Skeletal muscle tissue (tissue), 4 donors: ENCODE results near the gene HSPB6. TPM values are rescaled to one million over a fixed set of nuclear protein-coding genes. Genes with fewer than 3 reads are reported as not detected.

Experiments used
- H3K27ac ChIP-seq: one replicate; pipeline ENCODE4 v1.7.0; 2013; ENCODE audit warnings: mild to moderate bottlenecking, low read depth, low read length, inconsistent platforms
- H3K27me3 ChIP-seq, 3 donors: one replicate each; pipeline ENCODE4 v1.7.0; 2013; ENCODE audit warnings: low read length in 3 of 3; ENCODE audit not compliant: control insufficient read depth in 3 of 3, insufficient read depth in 3 of 3
- H3K36me3 ChIP-seq, 3 donors: one replicate each; pipeline ENCODE4 v1.7.0; 2013; ENCODE audit warnings: low read length in 3 of 3; ENCODE audit not compliant: control insufficient read depth in 3 of 3, insufficient read depth in 3 of 3
- H3K4me1 ChIP-seq, 3 donors: one replicate each; pipeline ENCODE4 v1.7.0; 2013; ENCODE audit warnings: low read length in 3 of 3, mild to moderate bottlenecking in 3 of 3; ENCODE audit not compliant: control insufficient read depth in 3 of 3, insufficient read depth in 3 of 3
- H3K4me3 ChIP-seq, 3 donors: one replicate each; pipeline ENCODE4 v1.7.0; 2013; ENCODE audit warnings: low read length in 3 of 3
- H3K9ac ChIP-seq, 3 donors: one replicate each; pipeline ENCODE4 v1.7.0; 2013; ENCODE audit warnings: low read length in 3 of 3, mild to moderate bottlenecking in 3 of 3, moderate library complexity in 2 of 3, low read depth in 1 of 3
- H3K9me3 ChIP-seq, 3 donors: one replicate each; pipeline ENCODE4 v1.7.0; 2013; ENCODE audit warnings: low read length in 3 of 3; ENCODE audit not compliant: control insufficient read depth in 3 of 3
- total RNA-seq: library from RNA; depleted of rRNA; stranded (reverse); fragments of >200 nt; gene quantifications from one replicate; pipeline ENCODE4 v1.2.3, GENCODE V29; 2014
- donor health status: Osteomylitis.

HSPB6 gene
- total RNA-seq, 1 donor from 2014 or later: 52.7 TPM

DNA sequence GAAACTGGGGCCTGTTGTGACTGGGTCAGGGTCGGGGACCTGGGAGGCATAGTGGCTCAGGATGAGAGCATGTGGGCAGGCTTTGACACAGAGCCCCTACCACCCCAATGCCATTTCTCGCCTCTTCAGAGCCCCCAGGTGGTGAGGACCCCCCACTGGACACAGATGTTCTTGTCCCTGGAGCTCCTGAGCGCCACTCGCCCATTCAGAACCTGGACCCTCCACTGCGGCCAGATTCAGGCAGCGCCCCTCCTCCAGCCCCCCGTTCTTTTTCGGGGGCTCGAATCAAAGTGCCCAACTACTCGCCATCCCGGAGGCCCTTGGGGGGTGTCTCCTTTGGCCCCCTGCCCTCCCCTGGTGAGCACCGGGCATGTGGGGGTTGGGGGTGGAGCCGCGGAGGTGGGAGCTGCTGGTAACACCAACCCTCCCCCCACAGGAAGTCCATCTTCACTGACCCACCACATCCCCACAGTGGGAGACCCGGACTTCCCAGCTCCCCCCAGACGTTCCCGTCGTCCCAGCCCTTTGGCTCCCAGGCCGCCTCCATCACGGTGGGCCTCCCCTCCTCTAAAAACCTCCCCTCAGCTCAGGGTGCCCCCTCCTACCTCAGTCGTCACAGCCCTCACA lies 24.9 kb downstream of the HSPB6 start:
- H3K9ac ChIP-seq: no peak overlapping the region
- no peaks in the 10 kb centered on the region for H3K9me3 ChIP-seq
- peaks cover 79 to 86% (median 85%) of the 10 kb centered on the region in 3 donors for H3K36me3 ChIP-seq
- no peak overlapping the region for H3K4me3 ChIP-seq
- H3K4me1 ChIP-seq: no peaks in the 10 kb centered on the region
- no peak overlapping the region for H3K27ac ChIP-seq
- H3K27me3 ChIP-seq: no peaks in the 10 kb centered on the region

DNA sequence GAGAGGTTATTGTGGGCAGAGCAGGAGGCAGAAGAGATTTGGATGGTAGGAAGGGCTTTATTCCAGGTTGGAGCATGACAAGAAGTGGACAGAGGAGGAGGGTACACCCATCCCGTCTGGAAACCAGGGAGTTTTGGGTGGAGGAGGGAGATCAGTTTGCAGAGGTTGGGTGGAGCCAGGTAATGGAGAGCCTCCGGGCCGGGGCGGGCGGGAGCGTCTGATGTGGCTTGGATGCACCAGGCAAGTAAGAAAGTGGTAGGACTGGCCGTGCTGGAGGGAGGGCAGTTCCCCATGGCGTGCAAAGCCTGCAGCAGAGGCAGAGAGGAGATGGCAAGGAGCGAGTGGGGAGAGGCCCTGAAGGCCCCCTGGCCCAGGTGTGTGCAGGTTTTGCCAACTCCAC lies 25.5 kb downstream of the HSPB6 start:
- H3K27ac ChIP-seq: no peak overlapping the region
- no peaks in the 10 kb centered on the region for H3K27me3 ChIP-seq
- H3K9ac ChIP-seq: no peak overlapping the region
- H3K4me1 ChIP-seq: no peaks in the 10 kb centered on the region
- H3K36me3 ChIP-seq: peaks cover 78 to 85% (median 83%) of the 10 kb centered on the region in 3 donors
- H3K9me3 ChIP-seq: no peaks in the 10 kb centered on the region
- no peak overlapping the region for H3K4me3 ChIP-seq

DNA sequence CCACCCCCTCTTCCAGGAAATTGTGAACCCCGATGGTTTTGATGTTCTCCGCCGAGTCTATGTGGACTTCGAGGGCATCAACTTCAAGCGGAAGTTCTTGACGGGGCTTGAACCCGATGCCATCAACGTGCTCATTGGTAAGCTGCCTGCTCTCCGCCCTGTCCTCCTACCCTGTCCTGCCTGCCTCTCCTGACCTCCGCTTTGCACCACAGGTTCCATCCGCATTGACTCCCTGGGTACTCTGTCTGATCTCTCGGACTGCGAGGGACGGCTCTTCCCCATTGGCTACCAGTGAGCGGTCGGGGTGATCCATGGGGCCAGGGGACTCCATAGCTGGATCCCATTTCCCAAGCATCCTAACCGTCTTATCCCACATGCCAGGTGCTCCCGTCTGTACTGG lies 26.5 kb downstream of the HSPB6 start:
- Histone ChIP-seq H3K9me3 (no peaks in the 10 kb centered on the region), H3K4me1 (no peaks in the 10 kb centered on the region), H3K36me3 (peaks cover 83 to 90% (median 89%) of the 10 kb centered on the region in 3 donors), H3K27ac (no peak overlapping the region), H3K9ac (no peak overlapping the region), H3K4me3 (no peak overlapping the region), H3K27me3 (no peaks in the 10 kb centered on the region)

- H3K36me3 ChIP-seq: peaks cover 85 to 90% (median 89%) of the 10 kb centered on the region in 3 donors
- no peaks in the 10 kb centered on the region for H3K9me3 ChIP-seq
- H3K4me3 ChIP-seq: no peak overlapping the region
- H3K4me1 ChIP-seq: no peaks in the 10 kb centered on the region
- no peaks in the 10 kb centered on the region for H3K27me3 ChIP-seq
- H3K27ac ChIP-seq: no peak overlapping the region
- H3K9ac ChIP-seq: no peak overlapping the region
These were observed 27.1 kb downstream of the HSPB6 start for GRCh38 chr19:35729763-35730162.

- no peak overlapping the region for H3K27ac ChIP-seq
These were observed 27.8 kb downstream of the HSPB6 start for GRCh38 chr19:35729021-35729420.

GRCh38 chr19:35727956-35728706 lies 28.7 kb downstream of the HSPB6 start:
- Histone ChIP-seq H3K4me1 (no peaks in the 10 kb centered on the region), H3K27ac (no peak overlapping the region), H3K27me3 (no peaks in the 10 kb centered on the region), H3K9me3 (no peaks in the 10 kb centered on the region), H3K4me3 (no peak overlapping the region), H3K36me3 (peaks cover 87 to 93% (median 91%) of the 10 kb centered on the region in 3 donors), H3K9ac (no peak overlapping the region)

More at GRCh38 chr19:35729021-35729420, 27.8 kb downstream of the HSPB6 start:
- Histone ChIP-seq H3K4me1 (no peaks in the 10 kb centered on the region), H3K27me3 (no peaks in the 10 kb centered on the region), H3K9ac (no peak overlapping the region), H3K9me3 (no peaks in the 10 kb centered on the region), H3K4me3 (no peak overlapping the region), H3K36me3 (peaks cover 85 to 91% (median 88%) of the 10 kb centered on the region in 3 donors)

DNA sequence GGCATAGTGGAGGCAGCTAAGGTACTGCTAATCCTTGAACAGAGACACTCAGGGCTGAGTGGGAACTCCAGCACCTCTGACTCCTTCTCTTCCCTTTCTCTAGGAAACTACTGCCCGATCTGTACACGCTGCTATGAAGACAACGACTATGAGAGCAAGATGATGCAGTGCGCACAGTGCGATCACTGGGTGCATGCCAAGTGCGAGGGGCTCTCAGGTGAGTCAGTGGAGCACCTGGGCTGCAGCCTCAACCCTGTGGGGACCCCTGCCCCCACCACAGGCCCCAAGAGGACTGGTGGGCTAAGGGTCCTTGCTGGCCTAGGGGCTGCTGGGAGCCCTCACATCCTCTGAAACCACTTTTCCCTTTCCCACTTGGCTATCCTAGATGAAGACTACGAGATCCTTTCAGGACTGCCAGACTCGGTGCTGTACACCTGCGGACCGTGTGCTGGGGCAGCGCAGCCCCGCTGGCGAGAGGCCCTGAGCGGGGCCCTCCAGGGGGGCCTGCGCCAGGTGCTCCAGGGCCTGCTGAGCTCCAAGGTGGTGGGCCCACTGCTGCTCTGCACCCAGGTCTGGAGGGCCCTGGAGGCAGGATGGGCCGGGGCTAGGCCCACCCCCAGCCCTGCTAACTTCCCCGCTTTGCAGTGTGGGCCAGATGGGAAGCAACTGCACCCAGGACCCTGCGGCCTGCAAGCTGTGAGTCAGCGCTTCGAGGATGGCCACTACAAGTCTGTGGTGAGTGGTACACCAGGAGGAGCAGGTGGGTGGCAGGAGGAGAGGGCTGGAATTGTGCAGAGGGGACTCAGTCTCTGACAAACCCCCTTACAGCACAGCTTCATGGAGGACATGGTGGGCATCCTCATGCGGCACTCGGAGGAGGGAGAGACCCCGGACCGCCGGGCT lies 29.5 kb downstream of the HSPB6 start:
- no peaks in the 10 kb centered on the region for H3K9me3 ChIP-seq
- H3K4me3 ChIP-seq: no peak overlapping the region
- no peak overlapping the region for H3K9ac ChIP-seq
- H3K27ac ChIP-seq: no peak overlapping the region
- H3K36me3 ChIP-seq: peaks cover 95 to 98% (median 97%) of the 10 kb centered on the region in 3 donors
- no peaks in the 10 kb centered on the region for H3K4me1 ChIP-seq
- no peaks in the 10 kb centered on the region for H3K27me3 ChIP-seq

DNA sequence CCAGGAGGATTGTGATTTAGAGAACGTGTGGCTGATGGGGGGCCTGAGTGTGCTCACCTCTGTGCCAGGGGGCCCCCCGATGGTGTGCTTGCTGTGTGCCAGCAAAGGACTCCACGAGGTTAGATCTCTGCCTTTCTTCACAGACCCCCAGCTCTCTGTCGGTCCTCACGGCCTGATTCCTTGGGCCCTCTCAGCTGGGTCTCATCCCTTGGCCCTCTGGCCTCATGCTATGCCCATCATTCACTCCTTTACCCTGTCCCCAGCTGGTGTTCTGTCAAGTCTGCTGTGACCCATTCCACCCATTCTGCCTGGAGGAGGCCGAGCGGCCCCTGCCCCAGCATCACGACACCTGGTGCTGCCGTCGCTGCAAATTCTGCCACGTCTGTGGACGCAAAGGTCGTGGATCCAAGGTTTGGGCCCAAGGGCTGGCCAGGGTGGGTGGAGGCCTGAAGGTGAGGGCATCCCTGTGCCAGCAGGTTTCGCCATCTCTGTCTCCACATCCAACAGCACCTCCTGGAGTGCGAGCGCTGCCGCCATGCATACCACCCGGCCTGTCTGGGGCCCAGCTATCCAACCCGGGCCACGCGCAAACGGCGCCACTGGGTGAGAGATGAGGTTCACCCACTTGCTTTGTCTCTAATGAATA lies 31.5 kb downstream of the HSPB6 start:
- no peak overlapping the region for H3K9ac ChIP-seq
- H3K9me3 ChIP-seq: no peaks in the 10 kb centered on the region
- no peaks in the 10 kb centered on the region for H3K27me3 ChIP-seq
- H3K27ac ChIP-seq: no peak overlapping the region
- no peak overlapping the region for H3K4me3 ChIP-seq
- H3K36me3 ChIP-seq: peaks cover 86 to 88% (median 88%) of the 10 kb centered on the region in 3 donors
- peaks cover 0 to 5% (median 0%) of the 10 kb centered on the region in 3 donors for H3K4me1 ChIP-seq

GRCh38 chr19:35724560-35724959 lies 32.3 kb downstream of the HSPB6 start:
- Histone ChIP-seq H3K27ac (no peak overlapping the region), H3K4me1 (peaks cover 1 to 5% (median 2%) of the 10 kb centered on the region in 3 donors), H3K4me3 (no peak overlapping the region), H3K27me3 (no peaks in the 10 kb centered on the region), H3K9ac (no peak overlapping the region), H3K9me3 (no peaks in the 10 kb centered on the region), H3K36me3 (peaks cover 84 to 86% (median 85%) of the 10 kb centered on the region in 3 donors)
